ENCODE measurements around the gene SH3PXD2A. TPM values are rescaled to one million over a fixed set of nuclear protein-coding genes. Genes with fewer than 3 reads are reported as not detected.

Gene SH3PXD2A
- total RNA-seq = 1 to 10 TPM; 7.8 to 8.5 TPM

GRCh38 chr10:103855424-103855823 is at the start of gene SH3PXD2A:
SH3PXD2A (minus strand) TSS chr10:103855576; CDS start chr10:103855266, 310 bp downstream.
- peak; percentile 22 for DNase-seq
- Mint-ChIP-seq H3K4me1 (ENCODE audit: low read depth) (peaks cover 3% of the 10 kb centered on the region), H3K27me3 (ENCODE audit: low read depth) (peaks cover 29% of the 10 kb centered on the region), H3K4me3 (peak within 1 kb of the TSS; percentile 69), H3K9me3 (no peaks in the 10 kb centered on the region), H3K27ac (no peak within 1 kb of the TSS), H3K36me3 (ENCODE audit: low read depth) (no peaks in the 10 kb centered on the region)
- CTCF ChIA-PET = interaction anchor here (1.1 to 3.9 kb wide), 7 partner anchors 9 to 144 kb away, joined by 3 to 51 read pairs (median 4); no protein-coding TSS in a partner anchor
- intact Hi-C loops (cut with micrococcal nuclease) = no loop called here

GRCh38 chr10:103901299-103901698 is 45.9 kb upstream of the SH3PXD2A start:
- Mint-ChIP-seq H3K4me3 (peak overlapping the region; percentile 17), H3K36me3 (ENCODE audit: low read depth) (peaks cover 33% of the 10 kb centered on the region), H3K27me3 (ENCODE audit: low read depth) (no peaks in the 10 kb centered on the region), H3K9me3 (no peaks in the 10 kb centered on the region), H3K27ac (peak overlapping the region; percentile 4), H3K4me1 (ENCODE audit: low read depth) (peaks cover 47% of the 10 kb centered on the region)
- DNase-seq = peak; percentile 39
- CTCF ChIA-PET = interaction anchor here (0.6 to 2.4 kb wide), 7 partner anchors 11 to 390 kb away, joined by 4 to 13 read pairs (median 4); partner anchors contain the start of gene SFR1
- intact Hi-C loops (cut with micrococcal nuclease) = no loop called here

- Mint-ChIP-seq H3K9me3 (no peaks in the 10 kb centered on the region), H3K4me3 (no peak overlapping the region), H3K4me1 (ENCODE audit: low read depth) (peaks cover 57% of the 10 kb centered on the region), H3K27me3 (ENCODE audit: low read depth) (no peaks in the 10 kb centered on the region), H3K27ac (no peak overlapping the region), H3K36me3 (ENCODE audit: low read depth) (peaks cover 35% of the 10 kb centered on the region)
- intact Hi-C loops (cut with micrococcal nuclease) = no loop called here
- CTCF ChIA-PET = interaction anchor here (1.2 to 1.4 kb wide), 2 partner anchors 9 to 225 kb away, joined by 3 to 5 read pairs; no protein-coding TSS in a partner anchor
- DNase-seq = no peak
These were observed 43.9 kb upstream of the SH3PXD2A start for GRCh38 chr10:103899312-103899711.

- CTCF ChIA-PET = interaction anchor here (1.4 kb wide), 1 partner anchor 229 kb away, joined by 3 read pairs; no protein-coding TSS in a partner anchor
These were observed 41.9 kb upstream of the SH3PXD2A start for GRCh38 chr10:103897241-103897774.

GRCh38 chr10:103896225-103896624 is 40.8 kb upstream of the SH3PXD2A start:
- peaks cover 33% of the 10 kb centered on the region for H3K36me3 Mint-ChIP-seq (ENCODE audit: low read depth)
- H3K4me3 Mint-ChIP-seq = no peak overlapping the region

More at GRCh38 chr10:103897241-103897774, 41.9 kb upstream of the SH3PXD2A start:
- no peak overlapping the region for H3K27ac Mint-ChIP-seq
- intact Hi-C loops (cut with micrococcal nuclease) = no loop called here
- H3K27me3 Mint-ChIP-seq (ENCODE audit: low read depth) = no peaks in the 10 kb centered on the region
- H3K9me3 Mint-ChIP-seq = no peaks in the 10 kb centered on the region
- H3K4me3 Mint-ChIP-seq = no peak overlapping the region
- peaks cover 53% of the 10 kb centered on the region for H3K4me1 Mint-ChIP-seq (ENCODE audit: low read depth)
- peaks cover 31% of the 10 kb centered on the region for H3K36me3 Mint-ChIP-seq (ENCODE audit: low read depth)
- no peak for DNase-seq

GRCh38 chr10:103895411-103896186 is 40.2 kb upstream of the SH3PXD2A start:
- Mint-ChIP-seq H3K4me1 (ENCODE audit: low read depth) (peaks cover 37% of the 10 kb centered on the region), H3K27ac (peak overlapping the region; percentile 84), H3K4me3 (no peak overlapping the region), H3K9me3 (no peaks in the 10 kb centered on the region), H3K27me3 (ENCODE audit: low read depth) (no peaks in the 10 kb centered on the region), H3K36me3 (ENCODE audit: low read depth) (peaks cover 32% of the 10 kb centered on the region)
- DNase-seq = peak; percentile 32
- CTCF ChIA-PET = interaction anchor here (1.0 to 1.6 kb wide), 4 partner anchors 9 to 32 kb away, joined by 3 to 6 read pairs (median 5); no protein-coding TSS in a partner anchor
- intact Hi-C loops (cut with micrococcal nuclease) = loop anchor here (2.0 kb wide), 1 partner anchor 13 kb away; no protein-coding TSS in a partner anchor

More at GRCh38 chr10:103896225-103896624, 40.8 kb upstream of the SH3PXD2A start:
- intact Hi-C loops (cut with micrococcal nuclease) = no loop called here
- Mint-ChIP-seq H3K9me3 (no peaks in the 10 kb centered on the region), H3K4me1 (ENCODE audit: low read depth) (peaks cover 43% of the 10 kb centered on the region), H3K27me3 (ENCODE audit: low read depth) (no peaks in the 10 kb centered on the region), H3K27ac (peak overlapping the region; percentile 84)
- no peak for DNase-seq
- CTCF ChIA-PET = no interaction called here

GRCh38 chr10:103894441-103894864 is 39.1 kb upstream of the SH3PXD2A start:
- Mint-ChIP-seq H3K36me3 (ENCODE audit: low read depth) (peaks cover 24% of the 10 kb centered on the region), H3K27me3 (ENCODE audit: low read depth) (no peaks in the 10 kb centered on the region), H3K4me1 (ENCODE audit: low read depth) (peaks cover 44% of the 10 kb centered on the region), H3K27ac (peak overlapping the region; percentile 84), H3K9me3 (no peaks in the 10 kb centered on the region), H3K4me3 (no peak overlapping the region)
- CTCF ChIA-PET = interaction anchor here (0.7 to 1.6 kb wide), 5 partner anchors 8 to 232 kb away, joined by 3 to 6 read pairs (median 4); no protein-coding TSS in a partner anchor
- no peak for DNase-seq
- intact Hi-C loops (cut with micrococcal nuclease) = loop anchor here (1.0 to 2.0 kb wide), 2 partner anchors 14 to 24 kb away; partner anchors contain the start of gene STN1

- H3K4me3 Mint-ChIP-seq = no peak overlapping the region
- H3K36me3 Mint-ChIP-seq (ENCODE audit: low read depth) = peaks cover 24% of the 10 kb centered on the region
- intact Hi-C loops (cut with micrococcal nuclease) = loop anchor here (1.0 to 2.0 kb wide), 2 partner anchors 15 to 24 kb away; partner anchors contain the start of gene STN1
- CTCF ChIA-PET = interaction anchor here (1.6 kb wide), 1 partner anchor 233 kb away, joined by 3 read pairs; no protein-coding TSS in a partner anchor
- no peak for DNase-seq
- H3K4me1 Mint-ChIP-seq (ENCODE audit: low read depth) = peaks cover 50% of the 10 kb centered on the region
- no peaks in the 10 kb centered on the region for H3K9me3 Mint-ChIP-seq
- no peaks in the 10 kb centered on the region for H3K27me3 Mint-ChIP-seq (ENCODE audit: low read depth)
- peak overlapping the region; percentile 84 for H3K27ac Mint-ChIP-seq
These were observed 38.4 kb upstream of the SH3PXD2A start for GRCh38 chr10:103893817-103894216.

- intact Hi-C loops (cut with micrococcal nuclease) = no loop called here
- CTCF ChIA-PET = interaction anchor here (0.9 kb wide), 1 partner anchor 16 kb away, joined by 3 read pairs; no protein-coding TSS in a partner anchor
- no peaks in the 10 kb centered on the region for H3K27me3 Mint-ChIP-seq (ENCODE audit: low read depth)
- H3K36me3 Mint-ChIP-seq (ENCODE audit: low read depth) = peaks cover 25% of the 10 kb centered on the region
- H3K27ac Mint-ChIP-seq = no peak overlapping the region
- H3K4me1 Mint-ChIP-seq (ENCODE audit: low read depth) = peaks cover 51% of the 10 kb centered on the region
- no peaks in the 10 kb centered on the region for H3K9me3 Mint-ChIP-seq
- DNase-seq = no peak
- H3K4me3 Mint-ChIP-seq = no peak overlapping the region
These were observed 36.8 kb upstream of the SH3PXD2A start for GRCh38 chr10:103892181-103892580.

- Mint-ChIP-seq H3K4me3 (no peak overlapping the region), H3K9me3 (no peaks in the 10 kb centered on the region), H3K27me3 (ENCODE audit: low read depth) (no peaks in the 10 kb centered on the region), H3K36me3 (ENCODE audit: low read depth) (peaks cover 19% of the 10 kb centered on the region), H3K4me1 (ENCODE audit: low read depth) (peaks cover 44% of the 10 kb centered on the region), H3K27ac (peak overlapping the region; percentile 15)
- CTCF ChIA-PET = interaction anchor here (0.8 to 1.9 kb wide), 9 partner anchors 9 to 374 kb away, joined by 4 to 15 read pairs (median 5); partner anchors contain the start of genes SFR1 and SLK
- intact Hi-C loops (cut with micrococcal nuclease) = no loop called here
- DNase-seq = no peak
These were observed 35.3 kb upstream of the SH3PXD2A start for GRCh38 chr10:103890688-103891087.

- DNase-seq = no peak
- Mint-ChIP-seq H3K4me3 (no peak overlapping the region), H3K36me3 (ENCODE audit: low read depth) (peaks cover 17% of the 10 kb centered on the region), H3K27ac (peak overlapping the region; percentile 17), H3K9me3 (no peaks in the 10 kb centered on the region), H3K4me1 (ENCODE audit: low read depth) (peaks cover 39% of the 10 kb centered on the region), H3K27me3 (ENCODE audit: low read depth) (no peaks in the 10 kb centered on the region)
- intact Hi-C loops (cut with micrococcal nuclease) = no loop called here
- CTCF ChIA-PET = interaction anchor here (0.7 to 1.9 kb wide), 15 partner anchors 10 to 375 kb away, joined by 3 to 15 read pairs (median 4); partner anchors contain the start of genes SFR1 and SLK
These were observed 34.9 kb upstream of the SH3PXD2A start for GRCh38 chr10:103890194-103890658.

Data from activated naive CD4-positive, alpha-beta T cell treated with anti-CD3 and anti-CD28 coated beads for 36 hours (primary cell).